ENCODE data around the gene SV2B. TPM values are rescaled to one million over a fixed set of nuclear protein-coding genes. Genes with fewer than 3 reads are reported as not detected.

The SV2B gene
- total RNA-seq, 6 donors from 2014 or later = 0.40 to 1.4 (median 0.62) TPM; not detected in 2

GRCh38 chr15:91235376-91235775 lies 135.3 kb downstream of the SV2B start:
- ATAC-seq (ENCODE audit: low FRiP score in 2 of 2) (no peak), DNase-seq (no peak)
- Histone ChIP-seq H3K36me3 (no peaks in the 10 kb centered on the region), H3K4me3 (no peak overlapping the region), H3K27me3 (no peaks in the 10 kb centered on the region), H3K9me3 (no peaks in the 10 kb centered on the region), H3K27ac (no peak overlapping the region), H3K4me1 (no peaks in the 10 kb centered on the region)
- 53 to 56% methylated on average over 3 of the region's 3 CpGs for WGBS, 2 donors
- TF ChIP-seq POLR2A (IDR thresholded peaks at IDR 0.05) (no peak), CTCF (IDR thresholded peaks at IDR 0.05) (no peak), POLR2AphosphoS5 (IDR thresholded peaks at IDR 0.05) (no peak), EP300 (IDR thresholded peaks at IDR 0.05) (no peak)

- no peak overlapping the region for H3K27ac ChIP-seq
- no peaks in the 10 kb centered on the region for H3K36me3 ChIP-seq
- H3K4me3 ChIP-seq = no peak overlapping the region
- 54 to 62% methylated on average over 5 of the region's 5 CpGs for WGBS, 2 donors
- TF ChIP-seq POLR2AphosphoS5 (IDR thresholded peaks at IDR 0.05) (no peak), POLR2A (IDR thresholded peaks at IDR 0.05) (no peak), CTCF (IDR thresholded peaks at IDR 0.05) (no peak), EP300 (IDR thresholded peaks at IDR 0.05) (no peak)
- H3K27me3 ChIP-seq = no peaks in the 10 kb centered on the region
- no peaks in the 10 kb centered on the region for H3K4me1 ChIP-seq
- DNase-seq = no peak
- no peaks in the 10 kb centered on the region for H3K9me3 ChIP-seq
- no peak for ATAC-seq (ENCODE audit: low FRiP score in 2 of 2)
Measured at GRCh38 chr15:91237445-91237844, 137.4 kb downstream of the SV2B start.

- no peaks in the 10 kb centered on the region for H3K9me3 ChIP-seq
- H3K4me1 ChIP-seq = no peaks in the 10 kb centered on the region
- H3K4me3 ChIP-seq = no peak overlapping the region
- WGBS, 2 donors = 71 to 77% methylated on average over 10 of the region's 10 CpGs
- no peak overlapping the region for H3K27ac ChIP-seq
- H3K36me3 ChIP-seq = no peaks in the 10 kb centered on the region
- no peaks in the 10 kb centered on the region for H3K27me3 ChIP-seq
- ATAC-seq (ENCODE audit: low FRiP score in 2 of 2) (no peak), DNase-seq (no peak)
- no peak for TF ChIP-seq POLR2A (IDR thresholded peaks at IDR 0.05)
- TF ChIP-seq POLR2AphosphoS5 (IDR thresholded peaks at IDR 0.05) = no peak
- no peak for TF ChIP-seq EP300 (IDR thresholded peaks at IDR 0.05)
- no peak for TF ChIP-seq CTCF (IDR thresholded peaks at IDR 0.05)
Measured at GRCh38 chr15:91238644-91239425, 138.8 kb downstream of the SV2B start.

- DNase-seq (no peak), ATAC-seq (ENCODE audit: low FRiP score in 2 of 2) (no peak)
- TF ChIP-seq POLR2A (IDR thresholded peaks at IDR 0.05) = no peak
- TF ChIP-seq POLR2AphosphoS5 (IDR thresholded peaks at IDR 0.05) = no peak
- TF ChIP-seq EP300 (IDR thresholded peaks at IDR 0.05) = no peak
- no peak for TF ChIP-seq CTCF (IDR thresholded peaks at IDR 0.05)
- no peaks in the 10 kb centered on the region for H3K4me1 ChIP-seq
- H3K36me3 ChIP-seq = no peaks in the 10 kb centered on the region
- no peaks in the 10 kb centered on the region for H3K27me3 ChIP-seq
- no peak overlapping the region for H3K27ac ChIP-seq
- no peaks in the 10 kb centered on the region for H3K9me3 ChIP-seq
- 85 to 88% methylated on average over 2 of the region's 2 CpGs for whole genome bisulfite sequencing, 2 donors
- no peak overlapping the region for H3K4me3 ChIP-seq
Measured at GRCh38 chr15:91243826-91244225, 143.8 kb downstream of the SV2B start.

GRCh38 chr15:91244919-91245318 lies 144.9 kb downstream of the SV2B start:
- H3K36me3 ChIP-seq = no peaks in the 10 kb centered on the region
- no peaks in the 10 kb centered on the region for H3K27me3 ChIP-seq
- no peak for DNase-seq
- no peak for ATAC-seq (ENCODE audit: low FRiP score in 2 of 2)
- no peak for TF ChIP-seq EP300 (IDR thresholded peaks at IDR 0.05)
- no peak for TF ChIP-seq POLR2A (IDR thresholded peaks at IDR 0.05)
- TF ChIP-seq POLR2AphosphoS5 (IDR thresholded peaks at IDR 0.05) = no peak
- TF ChIP-seq CTCF (IDR thresholded peaks at IDR 0.05) = no peak
- H3K4me1 ChIP-seq = no peaks in the 10 kb centered on the region
- no peak overlapping the region for H3K4me3 ChIP-seq
- no peaks in the 10 kb centered on the region for H3K9me3 ChIP-seq
- H3K27ac ChIP-seq = no peak overlapping the region
- 86 to 89% methylated on average over 4 of the region's 4 CpGs for WGBS, 2 donors

Measured in upper lobe of left lung (tissue), 6 donors.